Measurements from ENCODE around the gene ZMYND10.

The ZMYND10 gene

DNA sequence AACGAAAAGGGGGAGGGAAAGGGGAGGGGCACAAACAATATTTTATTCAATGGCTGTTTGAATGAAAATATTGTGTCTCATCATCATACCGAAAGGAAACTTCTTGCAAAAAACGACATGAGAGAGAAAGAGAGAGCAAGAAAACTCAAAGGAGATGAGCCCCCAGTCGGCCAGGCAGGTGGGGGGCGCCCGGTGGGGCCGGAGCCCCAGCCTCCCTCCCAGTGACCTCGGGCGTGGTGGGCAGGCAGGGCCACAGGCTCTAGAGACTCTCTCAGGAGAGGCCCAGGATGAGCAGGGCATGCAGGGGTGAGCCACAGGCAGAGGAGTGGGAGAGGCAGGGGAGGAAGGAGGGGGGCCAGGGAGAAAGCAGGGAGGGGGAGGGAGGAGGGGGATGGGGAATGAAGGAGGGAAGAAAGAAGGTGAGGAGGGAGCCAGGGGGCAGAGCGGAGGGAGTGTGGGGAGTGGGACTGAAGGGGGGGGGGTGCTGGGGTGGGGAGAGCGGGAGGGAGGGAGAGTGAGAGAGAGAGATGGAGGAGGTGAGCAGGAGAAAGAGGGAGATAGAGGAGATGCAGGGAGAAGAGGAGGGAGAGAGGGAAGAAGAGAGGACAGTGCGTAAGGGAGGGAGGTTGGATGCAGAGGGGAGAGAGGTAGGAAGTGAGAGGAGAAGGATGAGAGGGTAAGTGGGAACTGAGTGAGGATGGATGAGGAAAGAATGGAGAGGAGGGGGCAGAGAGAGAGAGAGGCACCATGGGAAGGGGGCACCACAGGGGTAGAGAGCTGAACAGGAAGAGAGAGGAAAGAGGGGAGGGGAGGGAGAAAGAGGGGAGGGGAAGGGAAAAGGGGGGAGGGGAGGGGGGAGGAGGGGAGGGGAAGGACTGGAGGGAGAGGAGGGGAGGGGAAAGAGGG lies 27.9 kb upstream of the ZMYND10 start:
- no peak overlapping the region for H3K4ac ChIP-seq (ENCODE audit: low read depth, low read length)
- H3K79me1 ChIP-seq (ENCODE audit: low read length), result no peaks in the 10 kb centered on the region
- H3K4me2 ChIP-seq (ENCODE audit: low read length), result no peak overlapping the region
- H2BK12ac ChIP-seq (ENCODE audit: low read length), result no peak overlapping the region
- H2AFZ ChIP-seq (ENCODE audit: insufficient read depth, low read length, poor library complexity), result no peak overlapping the region
- H3K9ac ChIP-seq (ENCODE audit: low read length), result no peak overlapping the region
- H4K91ac ChIP-seq (ENCODE audit: low read depth, low read length), result no peak overlapping the region
- H3K14ac ChIP-seq (ENCODE audit: low read length), result no peak overlapping the region
- H2BK120ac ChIP-seq (ENCODE audit: insufficient read depth, low read length, poor library complexity), result no peak overlapping the region
- H4K8ac ChIP-seq (ENCODE audit: low read depth, low read length), result no peak overlapping the region
- DNase-seq, result no peak
- H2BK5ac ChIP-seq (ENCODE audit: low read depth, low read length, poor library complexity), result no peak overlapping the region
- 100% methylated on average over 1 of the region's 12 CpGs for WGBS (ENCODE audit: extremely low coverage, insufficient coverage, insufficient read length)
- no peaks in the 10 kb centered on the region for H3K36me3 ChIP-seq (ENCODE audit: control insufficient read depth in 1 of 2, insufficient read depth in 2 of 2, low read length in 2 of 2)
- H4K12ac ChIP-seq (ENCODE audit: low read depth, low read length), result no peak overlapping the region
- no peak overlapping the region for H3K23ac ChIP-seq (ENCODE audit: low read length)
- H3K9me3 ChIP-seq (ENCODE audit: insufficient read depth, low read depth, low read length), result peaks cover 4% of the 10 kb centered on the region
- no peak overlapping the region for H3K4me3 ChIP-seq (ENCODE audit: low read depth, low read length)
- no peak overlapping the region for H2AK5ac ChIP-seq (ENCODE audit: low read length)
- H3K18ac ChIP-seq (ENCODE audit: low read length), result no peak overlapping the region
- no peaks in the 10 kb centered on the region for H3K27me3 ChIP-seq (ENCODE audit: insufficient read depth, low read length)
- H3K79me2 ChIP-seq (ENCODE audit: control insufficient read depth, insufficient read depth, low read length, poor library complexity), result no peaks in the 10 kb centered on the region
- H3K4me1 ChIP-seq (ENCODE audit: control insufficient read depth in 1 of 2, insufficient read depth in 2 of 2, low read length in 2 of 2), result no peaks in the 10 kb centered on the region
- no peak overlapping the region for H3K27ac ChIP-seq (ENCODE audit: low read depth, low read length)

DNA sequence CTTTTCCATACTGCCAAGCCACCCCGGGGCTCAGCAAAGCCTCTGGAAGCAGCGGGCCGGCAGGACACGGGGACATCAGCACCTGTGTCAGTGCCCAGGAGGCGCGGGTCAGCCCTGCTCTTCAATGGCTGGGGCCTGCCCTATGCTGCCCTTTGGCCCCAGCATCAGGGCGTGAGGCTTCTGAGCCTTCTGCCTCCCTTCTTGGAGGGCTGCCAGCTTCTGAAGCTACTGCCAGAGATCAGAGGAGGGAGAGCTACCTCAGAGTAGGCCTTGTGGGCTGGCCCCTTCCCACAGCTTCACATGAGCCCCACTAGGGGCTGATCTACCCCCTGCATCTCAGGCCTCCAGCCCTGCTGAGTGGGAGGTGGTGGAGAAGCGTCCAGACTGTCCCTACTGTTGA lies 26.8 kb upstream of the ZMYND10 start:
- H3K27ac ChIP-seq (ENCODE audit: low read depth, low read length), result no peak overlapping the region
- H3K79me2 ChIP-seq (ENCODE audit: control insufficient read depth, insufficient read depth, low read length, poor library complexity), result no peaks in the 10 kb centered on the region
- H3K27me3 ChIP-seq (ENCODE audit: insufficient read depth, low read length), result no peaks in the 10 kb centered on the region
- H3K14ac ChIP-seq (ENCODE audit: low read length), result no peak overlapping the region
- peaks cover 4% of the 10 kb centered on the region for H3K9me3 ChIP-seq (ENCODE audit: insufficient read depth, low read depth, low read length)
- no peak overlapping the region for H3K18ac ChIP-seq (ENCODE audit: low read length)
- no peak overlapping the region for H3K9ac ChIP-seq (ENCODE audit: low read length)
- no peak overlapping the region for H2AFZ ChIP-seq (ENCODE audit: insufficient read depth, low read length, poor library complexity)
- no peak overlapping the region for H2BK120ac ChIP-seq (ENCODE audit: insufficient read depth, low read length, poor library complexity)
- H3K4me1 ChIP-seq (ENCODE audit: control insufficient read depth in 1 of 2, insufficient read depth in 2 of 2, low read length in 2 of 2), result no peaks in the 10 kb centered on the region
- H2BK5ac ChIP-seq (ENCODE audit: low read depth, low read length, poor library complexity), result no peak overlapping the region
- no peaks in the 10 kb centered on the region for H3K36me3 ChIP-seq (ENCODE audit: control insufficient read depth in 1 of 2, insufficient read depth in 2 of 2, low read length in 2 of 2)
- no peak overlapping the region for H3K23ac ChIP-seq (ENCODE audit: low read length)
- no peak overlapping the region for H4K91ac ChIP-seq (ENCODE audit: low read depth, low read length)
- no CpG with 5 or more reads among the region's 8 CpGs for WGBS (ENCODE audit: extremely low coverage, insufficient coverage, insufficient read length)
- no peaks in the 10 kb centered on the region for H3K79me1 ChIP-seq (ENCODE audit: low read length)
- no peak for DNase-seq
- no peak overlapping the region for H4K8ac ChIP-seq (ENCODE audit: low read depth, low read length)
- H4K12ac ChIP-seq (ENCODE audit: low read depth, low read length), result no peak overlapping the region
- H3K4me2 ChIP-seq (ENCODE audit: low read length), result no peak overlapping the region
- no peak overlapping the region for H2BK12ac ChIP-seq (ENCODE audit: low read length)
- H2AK5ac ChIP-seq (ENCODE audit: low read length), result no peak overlapping the region
- H3K4me3 ChIP-seq (ENCODE audit: low read depth, low read length), result no peak overlapping the region
- no peak overlapping the region for H3K4ac ChIP-seq (ENCODE audit: low read depth, low read length)

DNA sequence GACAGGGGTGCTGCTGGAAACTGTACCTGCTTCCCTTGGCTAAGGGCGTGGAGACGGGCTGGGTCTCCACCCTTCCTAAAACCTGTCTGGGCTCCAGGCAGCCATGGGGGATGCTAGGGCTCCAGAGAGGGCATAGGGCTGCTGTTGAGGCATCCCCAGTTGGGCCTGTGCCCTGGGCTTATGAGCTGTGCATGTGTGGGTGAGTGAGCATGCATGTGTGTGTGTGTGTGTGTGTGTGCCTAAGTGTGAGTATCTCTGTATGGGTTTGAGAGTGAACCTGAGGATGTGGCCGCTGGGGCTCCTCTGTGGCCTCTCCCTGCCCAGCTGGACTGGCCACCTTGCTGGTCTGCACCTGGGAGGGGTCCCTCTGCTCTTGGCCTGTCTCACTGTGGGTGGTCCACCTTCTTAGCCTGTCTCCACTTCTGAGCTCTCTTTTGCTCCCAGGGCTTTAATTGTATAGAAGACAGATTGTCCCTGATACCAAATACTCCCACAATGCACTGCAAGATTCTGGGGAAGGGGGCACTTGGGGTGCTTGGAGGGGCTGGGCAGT lies 25.7 kb upstream of the ZMYND10 start:
- Histone ChIP-seq H3K4me2 (ENCODE audit: low read length) (no peak overlapping the region), H3K9me3 (ENCODE audit: insufficient read depth, low read depth, low read length) (no peaks in the 10 kb centered on the region), H2BK12ac (ENCODE audit: low read length) (no peak overlapping the region), H4K8ac (ENCODE audit: low read depth, low read length) (no peak overlapping the region), H3K79me1 (ENCODE audit: low read length) (no peaks in the 10 kb centered on the region), H4K12ac (ENCODE audit: low read depth, low read length) (no peak overlapping the region), H2BK5ac (ENCODE audit: low read depth, low read length, poor library complexity) (no peak overlapping the region), H3K23ac (ENCODE audit: low read length) (no peak overlapping the region), H2AK5ac (ENCODE audit: low read length) (no peak overlapping the region), H3K27me3 (ENCODE audit: insufficient read depth, low read length) (no peaks in the 10 kb centered on the region), H3K4me1 (ENCODE audit: control insufficient read depth in 1 of 2, insufficient read depth in 2 of 2, low read length in 2 of 2) (no peaks in the 10 kb centered on the region), H4K91ac (ENCODE audit: low read depth, low read length) (no peak overlapping the region), H3K4me3 (ENCODE audit: low read depth, low read length) (no peak overlapping the region), H3K36me3 (ENCODE audit: control insufficient read depth in 1 of 2, insufficient read depth in 2 of 2, low read length in 2 of 2) (no peaks in the 10 kb centered on the region), H3K4ac (ENCODE audit: low read depth, low read length) (no peak overlapping the region), H3K9ac (ENCODE audit: low read length) (no peak overlapping the region), H2BK120ac (ENCODE audit: insufficient read depth, low read length, poor library complexity) (no peak overlapping the region), H3K27ac (ENCODE audit: low read depth, low read length) (no peak overlapping the region), H3K18ac (ENCODE audit: low read length) (no peak overlapping the region), H3K79me2 (ENCODE audit: control insufficient read depth, insufficient read depth, low read length, poor library complexity) (no peaks in the 10 kb centered on the region), H2AFZ (ENCODE audit: insufficient read depth, low read length, poor library complexity) (no peak overlapping the region), H3K14ac (ENCODE audit: low read length) (no peak overlapping the region)
- no CpG with 5 or more reads among the region's 3 CpGs for WGBS (ENCODE audit: extremely low coverage, insufficient coverage, insufficient read length)
- no peak for DNase-seq

DNA sequence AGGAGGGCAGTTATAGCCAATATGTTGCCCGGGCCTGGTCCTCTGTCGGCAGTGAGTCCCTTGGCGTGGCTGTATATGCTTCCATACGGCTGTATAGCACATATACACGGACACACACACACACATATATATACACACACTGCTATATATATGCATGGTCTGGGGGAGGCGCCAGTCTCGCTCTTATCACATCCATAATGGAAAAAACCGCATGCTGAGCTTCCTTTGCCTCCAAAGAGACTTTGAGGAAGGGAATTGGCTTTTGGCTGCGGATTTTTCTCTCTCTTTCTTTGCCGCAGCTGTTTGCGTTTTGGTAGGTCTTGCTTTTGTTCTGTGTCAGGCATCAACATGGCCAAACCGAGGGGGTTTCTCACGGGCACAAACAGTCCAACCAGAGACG lies 25.1 kb upstream of the ZMYND10 start:
- no peak overlapping the region for H4K12ac ChIP-seq (ENCODE audit: low read depth, low read length)
- no peak overlapping the region for H3K4ac ChIP-seq (ENCODE audit: low read depth, low read length)
- H3K4me2 ChIP-seq (ENCODE audit: low read length), result no peak overlapping the region
- no CpG with 5 or more reads among the region's 14 CpGs for WGBS (ENCODE audit: extremely low coverage, insufficient coverage, insufficient read length)
- peaks cover 1 to 2% of the 10 kb centered on the region in 2 experiments for H3K4me1 ChIP-seq (ENCODE audit: control insufficient read depth in 1 of 2, insufficient read depth in 2 of 2, low read length in 2 of 2)
- no peak overlapping the region for H3K4me3 ChIP-seq (ENCODE audit: low read depth, low read length)
- no peaks in the 10 kb centered on the region for H3K9me3 ChIP-seq (ENCODE audit: insufficient read depth, low read depth, low read length)
- H3K14ac ChIP-seq (ENCODE audit: low read length), result no peak overlapping the region
- no peaks in the 10 kb centered on the region for H3K36me3 ChIP-seq (ENCODE audit: control insufficient read depth in 1 of 2, insufficient read depth in 2 of 2, low read length in 2 of 2)
- no peak overlapping the region for H3K23ac ChIP-seq (ENCODE audit: low read length)
- H3K18ac ChIP-seq (ENCODE audit: low read length), result no peak overlapping the region
- H3K27me3 ChIP-seq (ENCODE audit: insufficient read depth, low read length), result no peaks in the 10 kb centered on the region
- no peak overlapping the region for H2BK120ac ChIP-seq (ENCODE audit: insufficient read depth, low read length, poor library complexity)
- H3K79me2 ChIP-seq (ENCODE audit: control insufficient read depth, insufficient read depth, low read length, poor library complexity), result no peaks in the 10 kb centered on the region
- H4K8ac ChIP-seq (ENCODE audit: low read depth, low read length), result no peak overlapping the region
- H2AFZ ChIP-seq (ENCODE audit: insufficient read depth, low read length, poor library complexity), result no peak overlapping the region
- no peak overlapping the region for H2BK5ac ChIP-seq (ENCODE audit: low read depth, low read length, poor library complexity)
- no peaks in the 10 kb centered on the region for H3K79me1 ChIP-seq (ENCODE audit: low read length)
- H4K91ac ChIP-seq (ENCODE audit: low read depth, low read length), result no peak overlapping the region
- H2BK12ac ChIP-seq (ENCODE audit: low read length), result no peak overlapping the region
- no peak overlapping the region for H3K9ac ChIP-seq (ENCODE audit: low read length)
- no peak overlapping the region for H3K27ac ChIP-seq (ENCODE audit: low read depth, low read length)
- peak in 1 of 2 donors; percentile 21 for DNase-seq
- no peak overlapping the region for H2AK5ac ChIP-seq (ENCODE audit: low read length)

All from trophoblast cell (in vitro differentiated cells and primary cell).